Left hindlimb (tissue), 1 donor: ENCODE measurements around the gene CCDC40.

Experiments
- DNase-seq: peaks from one replicate; pipeline ENCODE4 v3.0.0-alpha.2; 2018

Gene CCDC40

GRCh38 chr17:80118601-80119270 is 82.3 kb downstream of the CCDC40 start:
- no peak for DNase-seq

GRCh38 chr17:80119271-80119791 is 82.9 kb downstream of the CCDC40 start:
- DNase-seq: no peak

- no peak for DNase-seq
Observed at GRCh38 chr17:80119839-80120238, 83.4 kb downstream of the CCDC40 start.

- no peak for DNase-seq
Observed at GRCh38 chr17:80122026-80122575, 85.7 kb downstream of the CCDC40 start.

GRCh38 chr17:80122926-80123505 is 86.6 kb downstream of the CCDC40 start:
- no peak for DNase-seq

- no peak for DNase-seq
Observed at GRCh38 chr17:80123791-80124190, 87.3 kb downstream of the CCDC40 start.

- no peak for DNase-seq
Observed at GRCh38 chr17:80124351-80124981, 88.0 kb downstream of the CCDC40 start.

- DNase-seq: no peak
Observed at GRCh38 chr17:80125656-80126448, 89.4 kb downstream of the CCDC40 start.

GRCh38 chr17:80126449-80126715 is 89.9 kb downstream of the CCDC40 start:
- no peak for DNase-seq

GRCh38 chr17:80129006-80129565 is 92.6 kb downstream of the CCDC40 start:
- no peak for DNase-seq

- no peak for DNase-seq
Observed at GRCh38 chr17:80130992-80131391, 94.5 kb downstream of the CCDC40 start.

- DNase-seq: no peak
Observed at GRCh38 chr17:80132906-80133625, 96.6 kb downstream of the CCDC40 start.

GRCh38 chr17:80133626-80133970 is 97.2 kb downstream of the CCDC40 start:
- DNase-seq: no peak

GRCh38 chr17:80137131-80137530 is 100.7 kb downstream of the CCDC40 start:
- no peak for DNase-seq

- no peak for DNase-seq
Observed at GRCh38 chr17:80138856-80139426, 102.5 kb downstream of the CCDC40 start.

GRCh38 chr17:80141463-80142165 is 105.2 kb downstream of the CCDC40 start:
- no peak for DNase-seq

- DNase-seq: no peak
Observed at GRCh38 chr17:80142929-80143328, 106.5 kb downstream of the CCDC40 start.

- no peak for DNase-seq
Observed at GRCh38 chr17:80145076-80146075, 108.9 kb downstream of the CCDC40 start.

- DNase-seq: peak; percentile 53
Observed at GRCh38 chr17:80146121-80147034, 109.9 kb downstream of the CCDC40 start.
